ELR (cell line): Measurements from ENCODE around the gene GUCA2A.
A peak's percentile ranks its signal among the peaks of the same experiment; 100 is the strongest.

Experiments
- DNase-seq: peaks from one replicate; pipeline ENCODE4 v3.0.0-alpha.2; 2015; ENCODE audit warnings: low read depth

Gene GUCA2A

GRCh38 chr1:42176902-42177519 lies 12.5 kb upstream of the GUCA2A start:
- DNase-seq = peak; percentile 69

- no peak for DNase-seq
Observed at GRCh38 chr1:42175314-42176054, 10.9 kb upstream of the GUCA2A start.

- DNase-seq = peak; percentile 42
Observed at GRCh38 chr1:42173961-42174735, 9.6 kb upstream of the GUCA2A start.

GRCh38 chr1:42173155-42173933 lies 8.8 kb upstream of the GUCA2A start:
- DNase-seq = peak; percentile 59

GRCh38 chr1:42172381-42173133 lies 8.0 kb upstream of the GUCA2A start:
- no peak for DNase-seq

GRCh38 chr1:42171679-42172266 lies 7.2 kb upstream of the GUCA2A start:
- DNase-seq = no peak

GRCh38 chr1:42170779-42171621 lies 6.5 kb upstream of the GUCA2A start:
- no peak for DNase-seq

GRCh38 chr1:42168763-42169162 lies 4.2 kb upstream of the GUCA2A start:
- no peak for DNase-seq

GRCh38 chr1:42168391-42168670 lies 3.8 kb upstream of the GUCA2A start:
- no peak for DNase-seq

- DNase-seq = no peak
Observed at GRCh38 chr1:42167611-42168390, 3.3 kb upstream of the GUCA2A start.

GRCh38 chr1:42165511-42166210 lies 1.1 kb upstream of the GUCA2A start:
- DNase-seq = peak; percentile 74

GRCh38 chr1:42163536-42164503 lies 725 bp downstream of the GUCA2A start:
- no peak for DNase-seq

GRCh38 chr1:42163114-42163513 lies 1.4 kb downstream of the GUCA2A start:
- no peak for DNase-seq

- DNase-seq = no peak
Observed at GRCh38 chr1:42162181-42162580, 2.4 kb downstream of the GUCA2A start.

GRCh38 chr1:42158189-42158588 lies 6.4 kb downstream of the GUCA2A start:
- no peak for DNase-seq

GRCh38 chr1:42157667-42158066 lies 6.9 kb downstream of the GUCA2A start:
- no peak for DNase-seq

- no peak for DNase-seq
Observed at GRCh38 chr1:42155362-42155761, 9.2 kb downstream of the GUCA2A start.

GRCh38 chr1:42154685-42155084 lies 9.9 kb downstream of the GUCA2A start:
- no peak for DNase-seq
